Measurements from ENCODE around the gene CNTNAP5.
"Not testable (repeated sequence)": the region's sequence is repeated elsewhere in the genome, so short reads cannot be mapped to it uniquely, and the experiment has no call there.

CNTNAP5 gene

GRCh38 chr2:124327303-124327702, 302.2 kb downstream of the CNTNAP5 start:
- DNase-seq, result no peak

- DNase-seq, result no peak
Measured at GRCh38 chr2:124328397-124328796, 303.3 kb downstream of the CNTNAP5 start.

- DNase-seq, result no peak
Measured at GRCh38 chr2:124333784-124334183, 308.7 kb downstream of the CNTNAP5 start.

GRCh38 chr2:124335058-124335457, 310.0 kb downstream of the CNTNAP5 start:
- DNase-seq, result no peak

GRCh38 chr2:124339709-124340108, 314.6 kb downstream of the CNTNAP5 start:
- no peak for DNase-seq

- DNase-seq, result no peak
Measured at GRCh38 chr2:124343827-124344498, 318.9 kb downstream of the CNTNAP5 start.

GRCh38 chr2:124347209-124347608, 322.1 kb downstream of the CNTNAP5 start:
- no peak for DNase-seq

GRCh38 chr2:124353656-124354055, 328.6 kb downstream of the CNTNAP5 start:
- DNase-seq, result no peak

GRCh38 chr2:124354466-124354865, 329.4 kb downstream of the CNTNAP5 start:
- DNase-seq, result no peak

- DNase-seq, result not testable (repeated sequence)
Measured at GRCh38 chr2:124361966-124362365, 336.9 kb downstream of the CNTNAP5 start.

GRCh38 chr2:124369181-124369580, 344.1 kb downstream of the CNTNAP5 start:
- no peak for DNase-seq

GRCh38 chr2:124380221-124380749, 355.2 kb downstream of the CNTNAP5 start:
- DNase-seq, result no peak

GRCh38 chr2:124382067-124382618, 357.1 kb downstream of the CNTNAP5 start:
- DNase-seq, result no peak

- no peak for DNase-seq
Measured at GRCh38 chr2:124395961-124396360, 370.9 kb downstream of the CNTNAP5 start.

- DNase-seq, result no peak
Measured at GRCh38 chr2:124402274-124402673, 377.2 kb downstream of the CNTNAP5 start.

- DNase-seq, result not testable (repeated sequence)
Measured at GRCh38 chr2:124407836-124408534, 382.9 kb downstream of the CNTNAP5 start.

- DNase-seq, result no peak
Measured at GRCh38 chr2:124424074-124424473, 399.0 kb downstream of the CNTNAP5 start.

- no peak for DNase-seq
Measured at GRCh38 chr2:124426122-124426521, 401.0 kb downstream of the CNTNAP5 start.

GRCh38 chr2:124426625-124427024, 401.5 kb downstream of the CNTNAP5 start:
- no peak for DNase-seq

- DNase-seq, result no peak
Measured at GRCh38 chr2:124437811-124438210, 412.7 kb downstream of the CNTNAP5 start.

- DNase-seq, result no peak
Measured at GRCh38 chr2:124450481-124450880, 425.4 kb downstream of the CNTNAP5 start.

GRCh38 chr2:124476291-124476690, 451.2 kb downstream of the CNTNAP5 start:
- no peak for DNase-seq

GRCh38 chr2:124478761-124479160, 453.7 kb downstream of the CNTNAP5 start:
- DNase-seq, result no peak

- no peak for DNase-seq
Measured at GRCh38 chr2:124480958-124481357, 455.9 kb downstream of the CNTNAP5 start.
